ENCODE measurements around the gene CAMKMT.

GRCh38 chr2:44801289-44801840 lies 439.6 kb downstream of the CAMKMT start:
- no peak for TF ChIP-seq CTCF (IDR thresholded peaks at IDR 0.05)
- no peak for TF ChIP-seq POLR2A (IDR thresholded peaks at IDR 0.05)
